HL-60/S4 (cell line): ENCODE measurements around the gene CDH12.
"Not testable (repeated sequence)": the region's sequence is repeated elsewhere in the genome, so short reads cannot be mapped to it uniquely, and the experiment has no call there.

Source experiments
- in situ Hi-C: fragments of 300-500 bp; cut with MboI; formaldehyde crosslinking; loops from 2 replicates; pipeline ENCODE4 v1.14.3; 2022; ENCODE audit warnings: low sequenced_read_pairs

Gene CDH12

GRCh38 chr5:22662391-22662790 lies 190.8 kb downstream of the CDH12 start:
- in situ Hi-C loops: no loop called here

- in situ Hi-C loops: no loop called here
Measured at GRCh38 chr5:22651355-22651754, 201.8 kb downstream of the CDH12 start.

GRCh38 chr5:22650511-22650910 lies 202.6 kb downstream of the CDH12 start:
- in situ Hi-C loops: no loop called here

GRCh38 chr5:22649074-22649473 lies 204.1 kb downstream of the CDH12 start:
- in situ Hi-C loops: no loop called here

- in situ Hi-C loops: no loop called here
Measured at GRCh38 chr5:22644859-22645258, 208.3 kb downstream of the CDH12 start.

- in situ Hi-C loops: no loop called here
Measured at GRCh38 chr5:22643356-22643755, 209.8 kb downstream of the CDH12 start.

GRCh38 chr5:22631683-22632082 lies 221.5 kb downstream of the CDH12 start:
- in situ Hi-C loops: no loop called here

GRCh38 chr5:22627029-22627428 lies 226.1 kb downstream of the CDH12 start:
- in situ Hi-C loops: no loop called here

GRCh38 chr5:22625451-22625850 lies 227.7 kb downstream of the CDH12 start:
- in situ Hi-C loops: no loop called here

- in situ Hi-C loops: no loop called here
Measured at GRCh38 chr5:22621084-22621483, 232.1 kb downstream of the CDH12 start.

- in situ Hi-C loops: no loop called here
Measured at GRCh38 chr5:22615964-22616363, 237.2 kb downstream of the CDH12 start.

- in situ Hi-C loops: no loop called here
Measured at GRCh38 chr5:22614486-22615094, 238.6 kb downstream of the CDH12 start.

- in situ Hi-C loops: no loop called here
Measured at GRCh38 chr5:22612928-22613327, 240.2 kb downstream of the CDH12 start.

- in situ Hi-C loops: no loop called here
Measured at GRCh38 chr5:22611327-22611726, 241.8 kb downstream of the CDH12 start.

- in situ Hi-C loops: not testable (repeated sequence)
Measured at GRCh38 chr5:22607498-22607897, 245.6 kb downstream of the CDH12 start.

- in situ Hi-C loops: no loop called here
Measured at GRCh38 chr5:22605473-22605872, 247.7 kb downstream of the CDH12 start.

- in situ Hi-C loops: no loop called here
Measured at GRCh38 chr5:22604711-22605110, 248.4 kb downstream of the CDH12 start.

GRCh38 chr5:22598796-22599195 lies 254.3 kb downstream of the CDH12 start:
- in situ Hi-C loops: no loop called here

- in situ Hi-C loops: no loop called here
Measured at GRCh38 chr5:22596404-22596970, 256.7 kb downstream of the CDH12 start.

GRCh38 chr5:22594491-22594890 lies 258.7 kb downstream of the CDH12 start:
- in situ Hi-C loops: no loop called here

GRCh38 chr5:22593592-22593991 lies 259.6 kb downstream of the CDH12 start:
- in situ Hi-C loops: no loop called here

GRCh38 chr5:22591461-22591860 lies 261.7 kb downstream of the CDH12 start:
- in situ Hi-C loops: no loop called here

GRCh38 chr5:22590677-22591268 lies 262.4 kb downstream of the CDH12 start:
- in situ Hi-C loops: no loop called here
